ENCODE measurements around the gene ISG20L2. TPM values are rescaled to one million over a fixed set of nuclear protein-coding genes. Genes with fewer than 3 reads are reported as not detected.

ISG20L2 gene
- total RNA-seq, 1 donor from 2014 or later, result 33.0 TPM

GRCh38 chr1:156680056-156680455 is 48.5 kb downstream of the ISG20L2 start:
- H3K9me3 Mint-ChIP-seq (ENCODE audit: unreplicated experiment), result no peaks in the 10 kb centered on the region

GRCh38 chr1:156677616-156678596 is 50.7 kb downstream of the ISG20L2 start:
- Mint-ChIP-seq H3K27me3 (ENCODE audit: unreplicated experiment) (peaks cover 32% of the 10 kb centered on the region), H3K36me3 (ENCODE audit: unreplicated experiment) (peaks cover 5% of the 10 kb centered on the region), H3K4me1 (ENCODE audit: unreplicated experiment) (peaks cover 44% of the 10 kb centered on the region), H3K4me3 (ENCODE audit: unreplicated experiment) (peak overlapping the region; percentile 63), H3K9me3 (ENCODE audit: unreplicated experiment) (no peaks in the 10 kb centered on the region), H3K27ac (ENCODE audit: unreplicated experiment) (peak overlapping the region; percentile 62)
- TF ChIP-seq CTCF (IDR thresholded peaks at IDR 0.05), result peak; percentile 94
- DNase-seq (ENCODE audit: extremely low spot score, unreplicated experiment), result no peak

More at GRCh38 chr1:156680056-156680455, 48.5 kb downstream of the ISG20L2 start:
- no peak overlapping the region for H3K27ac Mint-ChIP-seq (ENCODE audit: unreplicated experiment)
- H3K36me3 Mint-ChIP-seq (ENCODE audit: unreplicated experiment), result no peaks in the 10 kb centered on the region
- no peak overlapping the region for H3K4me3 Mint-ChIP-seq (ENCODE audit: unreplicated experiment)
- peaks cover 24% of the 10 kb centered on the region for H3K4me1 Mint-ChIP-seq (ENCODE audit: unreplicated experiment)
- TF ChIP-seq CTCF (IDR thresholded peaks at IDR 0.05), result no peak
- no peak for DNase-seq (ENCODE audit: extremely low spot score, unreplicated experiment)
- peaks cover 40% of the 10 kb centered on the region for H3K27me3 Mint-ChIP-seq (ENCODE audit: unreplicated experiment)

GRCh38 chr1:156676820-156677615 is 51.5 kb downstream of the ISG20L2 start, which contains the start of gene NES:
NES (minus strand) TSS chr1:156677407; CDS start chr1:156677264, 143 bp downstream.
- peaks cover 29% of the 10 kb centered on the region for H3K27me3 Mint-ChIP-seq (ENCODE audit: unreplicated experiment)
- H3K4me3 Mint-ChIP-seq (ENCODE audit: unreplicated experiment), result peak within 1 kb of the TSS; percentile 63
- TF ChIP-seq CTCF (IDR thresholded peaks at IDR 0.05), result no peak
- peaks cover 11% of the 10 kb centered on the region for H3K36me3 Mint-ChIP-seq (ENCODE audit: unreplicated experiment)
- DNase-seq (ENCODE audit: extremely low spot score, unreplicated experiment), result no peak
- peak within 1 kb of the TSS; percentile 62 for H3K27ac Mint-ChIP-seq (ENCODE audit: unreplicated experiment)
- peaks cover 45% of the 10 kb centered on the region for H3K4me1 Mint-ChIP-seq (ENCODE audit: unreplicated experiment)
- no peaks in the 10 kb centered on the region for H3K9me3 Mint-ChIP-seq (ENCODE audit: unreplicated experiment)

- peak overlapping the region; percentile 63 for H3K4me3 Mint-ChIP-seq (ENCODE audit: unreplicated experiment)
- peaks cover 21% of the 10 kb centered on the region for H3K27me3 Mint-ChIP-seq (ENCODE audit: unreplicated experiment)
- DNase-seq (ENCODE audit: extremely low spot score, unreplicated experiment), result no peak
- H3K4me1 Mint-ChIP-seq (ENCODE audit: unreplicated experiment), result peaks cover 45% of the 10 kb centered on the region
- H3K36me3 Mint-ChIP-seq (ENCODE audit: unreplicated experiment), result peaks cover 18% of the 10 kb centered on the region
- peak overlapping the region; percentile 73 for H3K27ac Mint-ChIP-seq (ENCODE audit: unreplicated experiment)
- H3K9me3 Mint-ChIP-seq (ENCODE audit: unreplicated experiment), result no peaks in the 10 kb centered on the region
- TF ChIP-seq CTCF (IDR thresholded peaks at IDR 0.05), result no peak
Observed at GRCh38 chr1:156676114-156676819, 52.3 kb downstream of the ISG20L2 start.
